Neural crest cell (in vitro differentiated cells): ENCODE results near the gene SELENOP. TPM values are rescaled to one million over a fixed set of nuclear protein-coding genes. Genes with fewer than 3 reads are reported as not detected.

Experiments used
- DNase-seq: peaks from one replicate; pipeline ENCODE4 v3.0.0; 2021; ENCODE audit warnings: low read depth, mixed read lengths, low spot score
- H3K27ac Mint-ChIP-seq: one replicate; pipeline ENCODE4 v1.8.0; 2021; ENCODE audit warnings: mild to moderate bottlenecking, mixed read lengths; ENCODE audit not compliant: unreplicated experiment
- H3K27me3 Mint-ChIP-seq: 2 replicates; pipeline ENCODE4 v1.8.0; 2021; ENCODE audit warnings: low read depth, mild to moderate bottlenecking, mixed read lengths
- H3K36me3 Mint-ChIP-seq: 2 replicates; pipeline ENCODE4 v1.8.0; 2021; ENCODE audit warnings: low read depth, mild to moderate bottlenecking, mixed read lengths
- H3K4me1 Mint-ChIP-seq: 2 replicates; pipeline ENCODE4 v1.8.0; 2021; ENCODE audit warnings: mixed read lengths
- H3K4me3 Mint-ChIP-seq: one replicate; pipeline ENCODE4 v1.8.0; 2021; ENCODE audit warnings: mild to moderate bottlenecking, mixed read lengths
- H3K9me3 Mint-ChIP-seq: 2 replicates; pipeline ENCODE4 v1.8.0; 2021; ENCODE audit warnings: mixed read lengths
- total RNA-seq: library from RNA; stranded (reverse); gene quantifications from 2 replicates; pipeline ENCODE4 v1.2.1, GENCODE V29; 2021
- TF ChIP-seq, protein P1 (sequence below): fragments of 200-600 bp; sonication (generic); conservative IDR thresholded peaks from 2 replicates; pipeline ENCODE4 v1.5.0; 2021; ENCODE audit warnings: antibody characterized with exemption, mild to moderate bottlenecking

The SELENOP gene
- total RNA-seq, 1 donor from 2014 or later: 2.2 TPM

DNA sequence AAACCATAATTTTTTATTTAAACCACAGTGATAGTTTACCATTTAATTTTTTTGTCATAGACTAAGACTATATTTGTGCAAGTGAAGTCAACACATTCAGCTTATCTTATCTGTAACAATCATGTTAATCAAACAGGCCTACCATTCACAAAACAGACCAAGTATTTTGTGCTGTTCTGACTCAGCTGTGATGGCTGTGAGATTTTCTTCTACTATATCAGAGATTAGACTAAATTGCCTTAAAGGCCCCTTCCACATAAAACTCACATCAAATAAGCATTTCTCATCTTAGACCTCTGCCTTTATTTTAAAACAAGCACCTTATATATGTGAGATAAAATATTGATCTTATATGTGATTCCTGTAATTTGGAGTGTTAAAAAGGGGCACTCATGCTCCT is 41.7 kb downstream of the SELENOP start:
- TF ChIP-seq, protein P1, sequence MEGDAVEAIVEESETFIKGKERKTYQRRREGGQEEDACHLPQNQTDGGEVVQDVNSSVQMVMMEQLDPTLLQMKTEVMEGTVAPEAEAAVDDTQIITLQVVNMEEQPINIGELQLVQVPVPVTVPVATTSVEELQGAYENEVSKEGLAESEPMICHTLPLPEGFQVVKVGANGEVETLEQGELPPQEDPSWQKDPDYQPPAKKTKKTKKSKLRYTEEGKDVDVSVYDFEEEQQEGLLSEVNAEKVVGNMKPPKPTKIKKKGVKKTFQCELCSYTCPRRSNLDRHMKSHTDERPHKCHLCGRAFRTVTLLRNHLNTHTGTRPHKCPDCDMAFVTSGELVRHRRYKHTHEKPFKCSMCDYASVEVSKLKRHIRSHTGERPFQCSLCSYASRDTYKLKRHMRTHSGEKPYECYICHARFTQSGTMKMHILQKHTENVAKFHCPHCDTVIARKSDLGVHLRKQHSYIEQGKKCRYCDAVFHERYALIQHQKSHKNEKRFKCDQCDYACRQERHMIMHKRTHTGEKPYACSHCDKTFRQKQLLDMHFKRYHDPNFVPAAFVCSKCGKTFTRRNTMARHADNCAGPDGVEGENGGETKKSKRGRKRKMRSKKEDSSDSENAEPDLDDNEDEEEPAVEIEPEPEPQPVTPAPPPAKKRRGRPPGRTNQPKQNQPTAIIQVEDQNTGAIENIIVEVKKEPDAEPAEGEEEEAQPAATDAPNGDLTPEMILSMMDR: no peak
- no peaks in the 10 kb centered on the region for H3K36me3 Mint-ChIP-seq
- no peaks in the 10 kb centered on the region for H3K4me1 Mint-ChIP-seq
- H3K4me3 Mint-ChIP-seq: no peak overlapping the region
- no peak for DNase-seq
- peaks cover 29% of the 10 kb centered on the region for H3K27me3 Mint-ChIP-seq
- no peak overlapping the region for H3K27ac Mint-ChIP-seq
- no peaks in the 10 kb centered on the region for H3K9me3 Mint-ChIP-seq

DNA sequence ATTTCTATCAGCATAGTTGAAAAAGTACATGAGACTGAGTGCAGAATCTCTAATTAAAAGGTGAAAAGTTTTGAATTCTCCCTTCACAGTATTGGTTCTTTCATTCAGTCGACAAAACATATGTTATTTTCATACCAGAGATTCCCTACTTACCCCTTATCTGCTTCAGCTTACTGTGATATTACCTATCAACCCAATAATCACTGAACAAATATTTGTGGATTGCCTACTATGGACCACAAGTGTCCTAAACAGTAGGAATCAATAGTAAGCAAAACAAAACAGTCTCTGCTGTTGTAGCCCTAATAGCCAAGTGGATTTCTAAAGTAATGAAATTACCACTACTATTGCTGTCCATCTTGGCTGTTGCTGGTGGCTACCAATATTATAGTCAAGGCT is 43.6 kb downstream of the SELENOP start:
- Mint-ChIP-seq H3K36me3 (no peaks in the 10 kb centered on the region), H3K4me3 (no peak overlapping the region), H3K4me1 (no peaks in the 10 kb centered on the region), H3K27me3 (peaks cover 29% of the 10 kb centered on the region), H3K9me3 (no peaks in the 10 kb centered on the region), H3K27ac (no peak overlapping the region)
- no peak for DNase-seq
- TF ChIP-seq, protein P1: no peak

DNA sequence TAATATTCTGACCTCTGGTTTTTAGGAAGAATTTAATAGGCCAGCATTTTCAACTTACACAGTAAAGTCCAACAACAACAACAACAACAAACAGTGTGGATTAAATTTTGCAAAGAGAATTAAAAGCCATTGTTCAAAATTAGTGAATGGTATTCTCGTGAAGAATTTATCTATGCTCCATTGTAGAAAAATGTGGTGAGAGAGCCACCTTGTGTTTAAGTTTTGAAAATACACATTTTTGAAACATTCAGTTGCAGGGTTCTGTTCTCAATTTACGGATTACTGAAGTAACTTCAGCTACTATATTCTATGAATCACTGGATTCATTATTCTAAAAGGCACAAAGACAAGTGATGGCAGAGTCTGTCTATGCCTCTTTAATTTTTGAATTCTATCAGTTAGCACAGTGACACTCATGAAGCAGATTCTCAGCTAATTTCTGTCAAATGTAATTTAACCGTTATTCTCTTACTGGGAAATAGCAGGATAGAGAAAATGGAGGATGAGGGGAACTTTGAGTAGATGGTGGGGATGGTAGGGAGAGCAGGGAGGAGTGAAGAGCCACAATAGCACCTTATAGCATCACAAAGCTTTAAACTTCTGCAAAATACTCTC is 44.1 kb downstream of the SELENOP start:
- no peaks in the 10 kb centered on the region for H3K9me3 Mint-ChIP-seq
- no peaks in the 10 kb centered on the region for H3K36me3 Mint-ChIP-seq
- no peak for DNase-seq
- H3K27ac Mint-ChIP-seq: no peak overlapping the region
- no peaks in the 10 kb centered on the region for H3K4me1 Mint-ChIP-seq
- H3K4me3 Mint-ChIP-seq: no peak overlapping the region
- TF ChIP-seq, protein P1: peak; percentile 75
- peaks cover 29% of the 10 kb centered on the region for H3K27me3 Mint-ChIP-seq

DNA sequence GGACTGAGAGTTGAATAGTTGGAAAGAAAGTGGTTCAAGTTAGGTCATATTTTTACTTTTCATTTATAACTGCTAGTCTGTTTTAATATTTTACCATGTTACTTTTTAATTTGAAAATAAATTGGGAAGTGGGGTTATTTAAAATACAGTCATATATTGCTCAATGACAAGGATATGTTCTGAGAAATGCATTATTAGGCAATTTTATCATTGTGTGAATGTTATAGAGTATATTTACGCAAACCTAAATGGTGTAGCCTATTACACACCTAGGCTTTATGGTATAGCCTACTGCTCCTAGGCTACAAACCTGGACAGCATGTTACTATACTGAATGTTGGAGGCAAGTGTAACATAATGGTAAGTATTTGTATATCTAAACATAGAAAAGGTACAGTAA is 49.9 kb downstream of the SELENOP start:
- Mint-ChIP-seq H3K9me3 (no peaks in the 10 kb centered on the region), H3K4me3 (no peak overlapping the region), H3K36me3 (no peaks in the 10 kb centered on the region), H3K27ac (no peak overlapping the region), H3K4me1 (no peaks in the 10 kb centered on the region), H3K27me3 (peaks cover 10% of the 10 kb centered on the region)
- TF ChIP-seq, protein P1: no peak
- DNase-seq: no peak

DNA sequence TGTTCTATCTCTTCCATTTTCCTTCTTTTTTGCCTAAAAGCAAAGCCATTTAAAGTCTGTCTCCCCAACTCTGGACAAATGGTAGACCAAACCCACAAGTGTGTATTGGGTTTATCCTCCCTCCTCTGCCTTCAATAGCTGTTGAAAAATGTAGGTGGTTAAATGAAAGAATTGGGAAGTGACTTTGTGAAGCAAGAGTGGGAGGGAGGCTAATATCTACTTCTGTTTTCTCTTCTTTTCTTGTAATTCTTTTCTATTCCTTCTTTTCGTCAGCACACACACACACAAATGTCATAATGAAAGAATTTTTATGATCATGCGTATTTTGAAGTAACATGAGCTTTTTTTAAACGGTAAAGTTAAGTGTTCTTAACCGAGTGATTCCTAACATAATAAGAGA is 51.3 kb downstream of the SELENOP start:
- H3K36me3 Mint-ChIP-seq: no peaks in the 10 kb centered on the region
- H3K27me3 Mint-ChIP-seq: peaks cover 3% of the 10 kb centered on the region
- H3K4me1 Mint-ChIP-seq: no peaks in the 10 kb centered on the region
- no peaks in the 10 kb centered on the region for H3K9me3 Mint-ChIP-seq
- DNase-seq: no peak
- TF ChIP-seq, protein P1: no peak
- no peak overlapping the region for H3K4me3 Mint-ChIP-seq
- H3K27ac Mint-ChIP-seq: no peak overlapping the region
